ENCODE data around the gene SLC22A5.

Gene SLC22A5

GRCh38 chr5:132353486-132353995 lies 16.0 kb upstream of the SLC22A5 start:
- DNase-seq (ENCODE audit: low read depth in 2 of 2) = no peak
- H3K4me3 ChIP-seq (replicated peaks in 1 of 2; ENCODE audit: low read depth in 2 of 2, low read length in 2 of 2) = no peak overlapping the region
- no peak for TF ChIP-seq CTCF (IDR thresholded peaks at IDR 0.05; ENCODE audit: low read depth, low read length)

GRCh38 chr5:132354381-132355139 lies 14.9 kb upstream of the SLC22A5 start:
- DNase-seq (ENCODE audit: low read depth in 2 of 2) = no peak
- TF ChIP-seq CTCF (IDR thresholded peaks at IDR 0.05; ENCODE audit: low read depth, low read length) = no peak
- no peak overlapping the region for H3K4me3 ChIP-seq (replicated peaks in 1 of 2; ENCODE audit: low read depth in 2 of 2, low read length in 2 of 2)

GRCh38 chr5:132355140-132355765 lies 14.3 kb upstream of the SLC22A5 start:
- TF ChIP-seq CTCF (IDR thresholded peaks at IDR 0.05; ENCODE audit: low read depth, low read length) = no peak
- H3K4me3 ChIP-seq (replicated peaks in 1 of 2; ENCODE audit: low read depth in 2 of 2, low read length in 2 of 2) = no peak overlapping the region
- no peak for DNase-seq (ENCODE audit: low read depth in 2 of 2)

GRCh38 chr5:132358775-132359174 lies 10.7 kb upstream of the SLC22A5 start:
- DNase-seq (ENCODE audit: low read depth in 2 of 2) = no peak
- H3K4me3 ChIP-seq (replicated peaks in 1 of 2; ENCODE audit: low read depth in 2 of 2, low read length in 2 of 2) = no peak overlapping the region
- no peak for TF ChIP-seq CTCF (IDR thresholded peaks at IDR 0.05; ENCODE audit: low read depth, low read length)

- no peak for DNase-seq (ENCODE audit: low read depth in 2 of 2)
- TF ChIP-seq CTCF (IDR thresholded peaks at IDR 0.05; ENCODE audit: low read depth, low read length) = no peak
- no peak overlapping the region for H3K4me3 ChIP-seq (replicated peaks in 1 of 2; ENCODE audit: low read depth in 2 of 2, low read length in 2 of 2)
Observed at GRCh38 chr5:132362086-132362485, 7.4 kb upstream of the SLC22A5 start.

- H3K4me3 ChIP-seq (replicated peaks in 1 of 2; ENCODE audit: low read depth in 2 of 2, low read length in 2 of 2) = no peak overlapping the region
- TF ChIP-seq CTCF (IDR thresholded peaks at IDR 0.05; ENCODE audit: low read depth, low read length) = no peak
- peak; percentile 90 to 98 for DNase-seq (ENCODE audit: low read depth in 2 of 2)
Observed at GRCh38 chr5:132363431-132364112, 5.9 kb upstream of the SLC22A5 start.

Data from cardiac fibroblast (primary cell).